NCI-H748 treated with DMSO at 0.1 percent for 48 hours (cell line): ENCODE data around the gene HS6ST3.

ENCODE experiments used
- DNase-seq: peaks from one replicate; lab custom pipeline; 2025; lab: John Stamatoyannopoulos, UW

The HS6ST3 gene

GRCh38 chr13:96661612-96662011 lies 571.7 kb downstream of the HS6ST3 start:
- DNase-seq, result no peak

GRCh38 chr13:96662036-96662435 lies 572.1 kb downstream of the HS6ST3 start:
- DNase-seq, result no peak

- DNase-seq, result no peak
Observed at GRCh38 chr13:96667294-96668018, 577.5 kb downstream of the HS6ST3 start.

GRCh38 chr13:96671073-96671472 lies 581.2 kb downstream of the HS6ST3 start:
- DNase-seq, result no peak

- DNase-seq, result no peak
Observed at GRCh38 chr13:96672016-96672415, 582.1 kb downstream of the HS6ST3 start.

DNA sequence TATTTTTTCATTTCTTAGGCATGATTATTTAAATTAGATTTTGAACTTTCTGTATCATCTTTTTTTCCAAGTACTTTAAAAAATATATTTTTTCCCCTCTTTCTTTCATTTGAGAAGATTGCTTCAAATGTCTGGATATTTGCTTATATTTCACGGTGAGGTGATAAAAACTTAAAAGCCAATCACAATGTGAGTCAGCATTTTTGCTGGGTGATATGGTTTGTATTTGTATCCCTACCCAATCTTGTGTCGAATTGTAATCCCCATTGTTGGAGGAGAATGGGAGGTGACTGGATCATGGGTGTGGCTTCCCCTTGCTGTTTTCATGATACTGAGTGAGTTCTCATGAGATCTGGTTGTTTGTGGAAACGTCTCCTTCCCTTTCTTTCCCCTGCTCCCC lies 583.9 kb downstream of the HS6ST3 start:
- DNase-seq, result no peak

- no peak for DNase-seq
Observed at GRCh38 chr13:96677029-96677428, 587.1 kb downstream of the HS6ST3 start.

- DNase-seq, result no peak
Observed at GRCh38 chr13:96678801-96679200, 588.9 kb downstream of the HS6ST3 start.

- DNase-seq, result no peak
Observed at GRCh38 chr13:96680898-96681297, 591.0 kb downstream of the HS6ST3 start.

DNA sequence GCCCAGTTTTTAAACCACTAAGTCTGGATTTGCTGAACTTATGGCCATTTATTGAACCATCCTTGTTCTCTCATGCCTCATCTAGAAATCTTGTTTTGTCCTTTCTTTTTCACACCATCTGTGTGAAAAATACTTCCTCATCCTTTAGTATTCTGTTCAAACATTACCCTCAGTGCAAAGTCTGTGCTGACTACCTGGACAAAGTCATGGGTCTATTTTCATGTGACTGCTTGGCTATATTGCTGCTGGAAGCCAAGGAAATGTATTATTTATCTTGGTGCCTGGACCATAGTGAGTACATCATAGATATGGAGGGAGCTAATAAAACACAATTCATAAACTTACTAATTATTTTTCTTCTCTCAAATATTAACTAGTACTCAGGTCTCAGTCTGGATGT lies 591.9 kb downstream of the HS6ST3 start:
- no peak for DNase-seq

GRCh38 chr13:96684469-96684868 lies 594.6 kb downstream of the HS6ST3 start:
- DNase-seq, result no peak

- DNase-seq, result no peak
Observed at GRCh38 chr13:96684907-96685306, 595.0 kb downstream of the HS6ST3 start.

- DNase-seq, result no peak
Observed at GRCh38 chr13:96686286-96686685, 596.4 kb downstream of the HS6ST3 start.

DNA sequence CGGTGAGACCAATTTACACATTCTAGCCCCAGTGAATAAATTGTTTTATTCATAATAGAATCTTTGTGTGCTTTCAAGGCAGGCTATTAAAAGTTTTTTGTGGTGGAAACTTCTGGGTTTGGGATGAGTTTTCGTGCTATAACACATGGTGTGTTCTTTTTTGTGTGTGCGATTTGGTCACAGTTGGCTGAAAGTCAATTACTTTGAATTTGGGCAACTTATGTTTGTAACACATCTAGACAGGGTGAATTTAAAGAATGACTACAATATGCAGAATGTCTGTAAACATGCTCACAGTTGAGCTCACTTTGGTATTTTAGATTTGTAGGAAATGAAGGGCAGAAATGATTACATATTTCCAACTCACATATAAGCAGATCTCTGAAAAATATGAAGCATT lies 597.3 kb downstream of the HS6ST3 start:
- DNase-seq, result no peak

DNA sequence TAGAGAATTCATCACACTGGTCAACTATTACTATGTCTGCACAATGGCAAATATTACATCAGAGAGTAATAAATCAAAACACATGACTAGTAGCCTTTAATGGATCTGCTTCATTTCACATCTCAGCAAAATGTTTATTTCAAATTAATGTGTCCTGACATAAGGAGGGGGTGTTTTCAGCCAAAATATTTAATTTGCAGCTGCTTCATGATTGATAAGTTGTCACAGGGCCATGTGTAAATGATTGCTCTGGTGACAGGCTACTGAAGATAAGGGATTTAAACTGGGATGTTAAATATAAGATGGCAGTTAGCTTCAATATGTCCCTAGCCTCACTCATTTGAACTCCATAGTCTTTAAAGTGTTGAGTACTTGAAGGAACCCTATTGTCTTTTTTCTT lies 601.1 kb downstream of the HS6ST3 start:
- no peak for DNase-seq

GRCh38 chr13:96696389-96696900 lies 606.5 kb downstream of the HS6ST3 start:
- no peak for DNase-seq

DNA sequence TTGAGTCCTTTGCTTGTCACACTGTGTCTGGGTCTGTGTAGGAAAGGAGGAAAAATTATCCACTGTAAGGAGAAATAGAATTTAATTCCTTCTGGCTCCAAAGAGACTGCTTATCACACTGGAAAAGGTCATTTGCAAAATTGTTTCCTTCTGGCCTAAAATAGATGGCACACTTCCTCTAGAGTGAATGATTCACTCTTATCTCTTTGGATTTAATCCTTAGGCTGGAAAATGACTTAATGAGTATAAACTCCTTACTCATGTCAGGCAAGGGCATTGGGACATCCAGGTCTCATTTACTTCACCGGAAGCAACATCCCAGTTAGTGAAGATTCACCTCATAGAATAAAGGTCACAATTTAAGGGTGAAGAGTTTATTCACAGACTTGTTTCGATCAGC lies 610.8 kb downstream of the HS6ST3 start:
- no peak for DNase-seq

- no peak for DNase-seq
Observed at GRCh38 chr13:96707146-96707545, 617.2 kb downstream of the HS6ST3 start.

DNA sequence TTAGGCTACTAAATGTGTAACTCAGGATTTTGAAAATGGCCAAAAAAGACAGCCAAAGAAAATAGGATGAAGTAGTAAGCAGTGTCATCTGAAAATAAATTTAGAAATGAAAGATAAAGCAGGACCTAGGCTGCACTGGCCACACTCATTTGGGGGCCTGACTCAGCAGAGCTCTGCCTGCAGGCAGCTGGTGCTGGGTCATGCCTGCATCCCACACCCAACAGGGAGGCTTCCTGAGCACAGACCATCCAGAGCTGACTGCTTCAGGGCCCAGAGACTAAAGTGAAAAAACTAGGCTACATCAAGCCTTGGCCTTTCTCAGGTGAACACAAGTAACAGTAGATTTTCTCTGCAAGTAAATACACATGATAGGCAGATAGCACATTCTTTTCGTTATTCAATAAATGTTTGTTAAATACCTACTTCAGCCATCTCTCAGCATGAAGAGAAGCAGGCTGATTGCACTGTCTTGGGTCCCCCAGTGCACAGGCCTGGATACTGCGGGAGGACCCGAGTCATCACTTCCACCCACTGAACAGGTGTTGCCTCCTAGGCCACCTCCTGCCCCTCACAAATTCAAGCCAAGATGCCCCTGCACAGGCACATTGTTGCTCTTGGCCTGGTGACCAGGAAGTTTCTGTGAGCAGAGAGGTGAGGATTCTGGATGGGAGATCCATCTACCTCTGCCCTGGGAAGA lies 620.4 kb downstream of the HS6ST3 start:
- DNase-seq, result no peak

- no peak for DNase-seq
Observed at GRCh38 chr13:96720446-96720845, 630.5 kb downstream of the HS6ST3 start.

- DNase-seq, result no peak
Observed at GRCh38 chr13:96726651-96727050, 636.7 kb downstream of the HS6ST3 start.

DNA sequence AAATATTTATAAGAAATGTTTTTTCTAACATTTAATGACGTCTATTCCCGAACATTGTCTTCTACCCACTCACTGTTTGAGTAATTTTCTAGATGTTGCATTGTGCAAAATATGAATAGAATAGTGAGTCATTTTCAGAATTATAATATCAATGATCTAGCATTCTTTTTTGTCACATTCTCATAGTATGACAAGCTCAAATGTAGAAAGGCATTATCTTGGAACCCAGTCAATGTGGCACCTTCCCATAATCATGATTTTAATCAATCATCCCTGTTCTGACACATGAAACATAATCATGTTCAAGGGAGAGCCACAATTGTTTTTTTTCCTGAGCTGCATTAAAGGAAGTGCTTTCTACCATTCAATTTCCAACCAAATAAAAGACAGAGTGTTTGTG lies 638.6 kb downstream of the HS6ST3 start:
- DNase-seq, result no peak

DNA sequence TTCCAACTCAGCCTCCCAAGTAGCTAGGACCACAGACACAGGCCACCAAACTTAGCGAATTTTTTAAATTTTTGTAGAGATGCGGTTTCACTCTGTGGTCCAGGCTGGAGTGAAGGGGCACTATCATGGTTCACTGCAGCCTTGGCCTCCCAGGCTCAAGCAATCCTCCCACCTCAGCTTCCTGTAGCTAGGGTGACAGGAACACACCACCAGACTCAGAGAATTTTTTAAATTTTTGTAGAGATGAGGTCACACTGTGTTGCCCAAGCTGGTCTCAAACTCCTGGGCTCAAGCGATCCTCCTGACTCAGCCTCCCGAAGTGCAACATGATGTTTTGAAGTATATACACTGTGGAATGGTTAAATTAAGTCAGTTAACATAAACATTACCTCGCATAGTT lies 640.8 kb downstream of the HS6ST3 start:
- no peak for DNase-seq

- no peak for DNase-seq
Observed at GRCh38 chr13:96734499-96734898, 644.6 kb downstream of the HS6ST3 start.
